Keratinocyte (primary cell): ENCODE results near the gene NHERF2. TPM values are rescaled to one million over a fixed set of nuclear protein-coding genes. Genes with fewer than 3 reads are reported as not detected.
A peak's percentile ranks its signal among the peaks of the same experiment; 100 is the strongest.
"Not testable (repeated sequence)": the region's sequence is repeated elsewhere in the genome, so short reads cannot be mapped to it uniquely, and the experiment has no call there.

ENCODE experiments used
- DNase-seq: peaks from one replicate; pipeline ENCODE4 v3.0.0-alpha.2; 2011; ENCODE audit warnings: low read depth, missing footprints, low spot score
- FAIRE-seq: peaks from 2 replicates; lab custom pipeline; 2011; peaks lifted over from hg19 to GRCh38; lab: Jason Lieb, UNC
- H2AFZ ChIP-seq: 2 replicates; pipeline ENCODE4 v1.6.0; 2012; ENCODE audit warnings: low read length, control low read depth, inconsistent platforms; ENCODE audit not compliant: control insufficient read depth
- H3K27ac ChIP-seq: 2 replicates; pipeline ENCODE4 v1.5.1; 2011; ENCODE audit warnings: low read length; ENCODE audit not compliant: control insufficient read depth, insufficient read depth
- H3K27me3 ChIP-seq: 3 replicates; pipeline ENCODE4 v1.6.0; 2011; ENCODE audit warnings: low read length; ENCODE audit not compliant: control insufficient read depth, insufficient read depth; ENCODE audit errors: extremely low read depth
- H3K36me3 ChIP-seq, 2 experiments: 2 replicates in 1 of 2; 3 replicates in 1 of 2; pipeline ENCODE4 v1.5.1; 2011; ENCODE audit warnings: low read length in 2 of 2, mild to moderate bottlenecking in 1 of 2; ENCODE audit not compliant: control insufficient read depth in 2 of 2, insufficient read depth in 2 of 2; ENCODE audit errors: extremely low read depth in 1 of 2
- H3K4me1 ChIP-seq: 3 replicates; pipeline ENCODE4 v1.5.1; 2011; ENCODE audit warnings: low read length; ENCODE audit not compliant: control insufficient read depth, insufficient read depth; ENCODE audit errors: extremely low read depth
- H3K4me2 ChIP-seq: 3 replicates; pipeline ENCODE4 v1.6.0; 2011; ENCODE audit warnings: low read depth, low read length; ENCODE audit not compliant: control insufficient read depth, insufficient read depth; ENCODE audit errors: extremely low read depth
- H3K4me3 ChIP-seq, 3 experiments: fragments of 200-600 bp in 1 of 3; sonication (generic) in 1 of 3; 2 replicates in 2 of 3; 3 replicates in 1 of 3; pipeline ENCODE4 v1.5.1; 2011 to 2016; ENCODE audit warnings: low read length in 3 of 3, mild to moderate bottlenecking in 3 of 3, control low read depth in 2 of 3, inconsistent platforms in 1 of 3, low read depth in 1 of 3, mixed read lengths in 1 of 3, mixed run types in 1 of 3, moderate library complexity in 1 of 3; ENCODE audit not compliant: control insufficient read depth in 2 of 3, insufficient read depth in 2 of 3; ENCODE audit errors: extremely low read depth in 1 of 3
- H3K79me2 ChIP-seq: 2 replicates; pipeline ENCODE4 v1.6.0; 2012; ENCODE audit warnings: low read length; ENCODE audit not compliant: control insufficient read depth, insufficient read depth
- H3K9ac ChIP-seq: 3 replicates; pipeline ENCODE4 v1.6.0; 2011; ENCODE audit warnings: low read length; ENCODE audit not compliant: control insufficient read depth, insufficient read depth; ENCODE audit errors: extremely low read depth
- H3K9me1 ChIP-seq: 3 replicates; pipeline ENCODE4 v1.6.0; 2011; ENCODE audit warnings: low read length; ENCODE audit not compliant: control insufficient read depth, insufficient read depth; ENCODE audit errors: extremely low read depth
- H3K9me3 ChIP-seq: 2 replicates; pipeline ENCODE4 v1.5.1; 2012; ENCODE audit warnings: low read depth, low read length; ENCODE audit not compliant: control insufficient read depth
- H4K20me1 ChIP-seq: 3 replicates; pipeline ENCODE4 v1.6.0; 2011; ENCODE audit warnings: low read length; ENCODE audit not compliant: control insufficient read depth, insufficient read depth; ENCODE audit errors: extremely low read depth
- EZH2 ChIP-seq: IDR thresholded peaks from one replicate; pipeline ENCODE4 v1.6.1; 2012; ENCODE audit warnings: inconsistent platforms, mild to moderate bottlenecking, low read length, moderate library complexity
- dilution Hi-C: fragments of 300-500 bp; cut with MboI; formaldehyde crosslinking; loops from one replicate; pipeline ENCODE4 v1.7.0; 2020; ENCODE audit warnings: low sequenced_read_pairs; ENCODE audit not compliant: extremely low pct_ligation_motif_present
- polyA plus RNA-seq, 5 experiments: library from polyadenylated mRNA; depleted of rRNA in 3 of 5; stranded (reverse) in 3 of 5; stranded (forward) in 1 of 5; unstranded in 1 of 5; fragments of >200 nt; gene quantifications; 1 replicate in 1 of 5; 2 replicates in 3 of 5; 3 replicates in 1 of 5; pipeline versions ENCODE4 v1.2.1 to v1.2.3, GENCODE V29; 2011 to 2012; ENCODE audit warnings: missing spikeins in 2 of 5, low read depth in 1 of 5, low replicate concordance in 1 of 5
- TF ChIP-seq, protein P1 (sequence below), 3 experiments: IDR thresholded peaks in 1 of 3; conservative IDR thresholded peaks in 1 of 3; optimal IDR thresholded peaks in 1 of 3; 2 replicates in 2 of 3; 3 replicates in 1 of 3; pipeline versions ENCODE3 to v1.5.1; 2011; ENCODE audit warnings: low read length in 3 of 3, mild to moderate bottlenecking in 3 of 3, moderate library complexity in 2 of 3, control low read depth in 1 of 3, inconsistent platforms in 1 of 3; ENCODE audit not compliant: insufficient read depth in 2 of 3; ENCODE audit errors: extremely low read depth in 1 of 3

NHERF2 gene
- polyA plus RNA-seq, 1 donor (not counting 4 experiments of a cell fraction or from before 2014, with no cell fraction given) = 5.9 TPM

- Histone ChIP-seq H3K9me3 (no peaks in the 10 kb centered on the region), H3K4me2 (peak within 1 kb of the TSS; percentile 95), H2AFZ (peak within 1 kb of the TSS; percentile 67), H3K27ac (peak within 1 kb of the TSS; percentile 88), H3K9me1 (peaks cover 2% of the 10 kb centered on the region), H3K4me1 (peaks cover 32% of the 10 kb centered on the region), H3K9ac (peak within 1 kb of the TSS; percentile 85), H4K20me1 (peaks cover 29% of the 10 kb centered on the region), H3K4me3 (peak within 1 kb of the TSS; percentile 71 to 98 (median 92)), H3K79me2 (peaks cover 52% of the 10 kb centered on the region), H3K36me3 (peaks cover 3 to 29% of the 10 kb centered on the region in 2 experiments), H3K27me3 (no peaks in the 10 kb centered on the region)
- dilution Hi-C loops = no loop called here
- FAIRE-seq (no peak), DNase-seq (no peak)
- TF ChIP-seq, protein P1, sequence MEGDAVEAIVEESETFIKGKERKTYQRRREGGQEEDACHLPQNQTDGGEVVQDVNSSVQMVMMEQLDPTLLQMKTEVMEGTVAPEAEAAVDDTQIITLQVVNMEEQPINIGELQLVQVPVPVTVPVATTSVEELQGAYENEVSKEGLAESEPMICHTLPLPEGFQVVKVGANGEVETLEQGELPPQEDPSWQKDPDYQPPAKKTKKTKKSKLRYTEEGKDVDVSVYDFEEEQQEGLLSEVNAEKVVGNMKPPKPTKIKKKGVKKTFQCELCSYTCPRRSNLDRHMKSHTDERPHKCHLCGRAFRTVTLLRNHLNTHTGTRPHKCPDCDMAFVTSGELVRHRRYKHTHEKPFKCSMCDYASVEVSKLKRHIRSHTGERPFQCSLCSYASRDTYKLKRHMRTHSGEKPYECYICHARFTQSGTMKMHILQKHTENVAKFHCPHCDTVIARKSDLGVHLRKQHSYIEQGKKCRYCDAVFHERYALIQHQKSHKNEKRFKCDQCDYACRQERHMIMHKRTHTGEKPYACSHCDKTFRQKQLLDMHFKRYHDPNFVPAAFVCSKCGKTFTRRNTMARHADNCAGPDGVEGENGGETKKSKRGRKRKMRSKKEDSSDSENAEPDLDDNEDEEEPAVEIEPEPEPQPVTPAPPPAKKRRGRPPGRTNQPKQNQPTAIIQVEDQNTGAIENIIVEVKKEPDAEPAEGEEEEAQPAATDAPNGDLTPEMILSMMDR (optimal IDR thresholded peaks at IDR 0.05 in 1 of 3, IDR thresholded peaks at IDR 0.05 in 1 of 3, conservative IDR thresholded peaks at IDR 0.05 in 1 of 3; ENCODE audit: extremely low read depth in 1 of 3, insufficient read depth in 2 of 3, low read length in 3 of 3) = no peak
- no peak for TF ChIP-seq EZH2
Observed at GRCh38 chr16:2009791-2010510, 16.8 kb upstream of the NHERF2 start, which contains the start of gene ZNF598. Gene ZNF598 (minus strand): TSS chr16:2009821.

GRCh38 chr16:2011726-2012125 is 15.0 kb upstream of the NHERF2 start:
- DNase-seq, H3K27ac ChIP-seq, H3K9ac ChIP-seq, H3K4me2 ChIP-seq, H3K27me3 ChIP-seq, H3K9me1 ChIP-seq, H3K4me3 ChIP-seq, FAIRE-seq, H2AFZ ChIP-seq, dilution Hi-C loops, H3K9me3 ChIP-seq: not testable (repeated sequence)
- peaks cover 34% of the 10 kb centered on the region for H3K79me2 ChIP-seq
- peaks cover 32% of the 10 kb centered on the region for H3K4me1 ChIP-seq
- peaks cover 0 to 12% of the 10 kb centered on the region in 2 experiments for H3K36me3 ChIP-seq
- peaks cover 13% of the 10 kb centered on the region for H4K20me1 ChIP-seq
